HG03520 (cell line): ENCODE measurements around the gene CCDC93.

Experiments
- ATAC-seq: cut with Tn5 transposase; IDR thresholded peaks from one replicate; pipeline ENCODE4 v1.9.1; 2021; ENCODE audit warnings: mild to moderate bottlenecking, moderate library complexity; ENCODE audit not compliant: unreplicated experiment

CCDC93 gene

GRCh38 chr2:117996525-117996924, 17.3 kb downstream of the CCDC93 start:
- ATAC-seq = no peak

GRCh38 chr2:117994729-117995128, 19.1 kb downstream of the CCDC93 start:
- ATAC-seq = no peak

- ATAC-seq = no peak
Observed at GRCh38 chr2:117989854-117990438, 23.9 kb downstream of the CCDC93 start.

- no peak for ATAC-seq
Observed at GRCh38 chr2:117987121-117987520, 26.7 kb downstream of the CCDC93 start.

- ATAC-seq = no peak
Observed at GRCh38 chr2:117985092-117985491, 28.8 kb downstream of the CCDC93 start.

- ATAC-seq = no peak
Observed at GRCh38 chr2:117984208-117984607, 29.7 kb downstream of the CCDC93 start.

GRCh38 chr2:117983040-117983439, 30.8 kb downstream of the CCDC93 start:
- ATAC-seq = no peak

DNA sequence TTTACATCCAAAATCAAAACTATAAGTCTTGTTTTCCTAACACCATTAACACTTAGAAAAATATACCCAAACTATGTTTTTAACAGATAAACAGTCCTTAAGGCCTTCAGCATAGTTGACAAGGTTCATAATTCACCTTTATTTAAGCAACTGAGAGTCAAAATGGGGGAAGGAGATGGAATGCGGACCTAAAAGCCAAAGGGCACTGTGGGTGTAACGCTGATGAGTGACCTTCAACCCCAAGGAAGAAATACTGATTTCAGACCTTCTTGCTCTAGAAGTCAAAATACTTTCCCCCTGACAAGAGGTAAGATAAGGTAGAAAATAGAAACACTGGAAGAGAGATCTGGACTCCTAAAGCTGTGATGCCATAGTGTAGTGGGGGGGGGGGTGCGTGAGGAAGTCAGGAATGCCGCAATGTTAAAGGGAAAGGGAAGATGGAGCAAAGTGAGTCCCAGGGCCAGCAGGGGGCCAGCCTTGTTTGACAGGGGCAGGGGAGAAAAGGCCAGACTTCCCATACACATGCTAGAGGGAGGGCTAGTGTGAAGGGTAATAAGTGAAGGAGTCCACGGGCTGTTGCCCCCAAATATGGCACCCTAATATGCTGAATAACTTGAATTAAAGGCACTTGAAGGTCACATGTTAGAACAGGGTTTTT, 31.4 kb downstream of the CCDC93 start:
- ATAC-seq = no peak

DNA sequence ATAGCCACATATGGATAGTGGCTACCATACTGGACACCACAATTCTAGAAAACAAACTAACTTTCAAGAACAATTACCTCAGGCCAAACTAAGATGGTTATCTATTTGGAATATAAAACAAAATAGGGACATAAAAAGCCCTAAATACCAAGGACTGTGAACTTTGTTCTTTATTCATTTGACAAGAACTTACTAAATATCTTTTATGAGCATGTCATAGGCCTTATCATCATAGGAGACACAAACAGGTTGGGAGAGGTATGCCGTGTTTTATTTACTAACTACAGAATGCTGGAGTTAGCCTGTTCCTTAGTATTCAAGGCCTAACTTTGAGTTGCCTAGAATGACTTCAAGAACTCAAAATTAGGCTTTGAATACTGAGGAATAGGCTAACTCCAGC, 32.1 kb downstream of the CCDC93 start:
- ATAC-seq = no peak

DNA sequence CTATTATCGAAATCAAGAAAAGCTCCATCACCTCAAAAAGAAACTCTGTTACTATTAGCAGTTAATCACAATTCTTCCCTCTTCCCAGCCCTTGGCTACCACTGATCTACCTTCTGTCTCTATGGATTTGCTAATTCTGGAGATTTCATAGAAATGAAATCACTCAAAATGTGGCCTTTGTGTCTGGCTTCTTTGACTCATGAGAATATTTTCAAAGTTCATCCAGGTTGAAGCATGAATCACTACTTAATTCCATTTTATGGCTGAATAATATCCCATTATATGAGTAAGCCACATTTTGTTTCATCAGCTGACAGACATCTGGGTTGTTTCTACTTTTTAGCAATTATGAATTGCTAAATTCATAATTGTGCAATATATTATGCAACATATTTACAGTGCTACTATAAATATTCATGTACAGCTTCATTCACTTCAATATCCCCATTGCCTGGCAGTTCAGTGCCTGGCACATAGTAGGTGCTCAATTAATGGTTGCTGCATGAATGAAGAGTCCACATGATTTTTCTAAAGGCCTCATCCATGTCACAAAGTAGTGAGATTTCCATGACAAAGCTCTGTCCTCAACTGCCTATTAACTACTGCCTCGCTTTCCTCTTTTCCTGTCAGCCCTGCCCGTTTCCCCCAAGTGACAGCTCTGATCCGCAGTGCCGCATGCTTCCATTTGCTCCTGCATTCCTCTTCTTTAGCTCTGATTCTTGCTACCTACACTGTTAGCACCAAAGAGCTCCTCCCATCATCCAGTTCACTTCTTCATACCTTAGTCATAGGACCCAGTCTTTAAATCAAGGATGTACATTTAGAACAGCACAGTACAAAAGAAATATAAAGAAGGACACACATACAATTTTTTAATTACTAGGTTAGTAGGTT, 32.8 kb downstream of the CCDC93 start:
- no peak for ATAC-seq

DNA sequence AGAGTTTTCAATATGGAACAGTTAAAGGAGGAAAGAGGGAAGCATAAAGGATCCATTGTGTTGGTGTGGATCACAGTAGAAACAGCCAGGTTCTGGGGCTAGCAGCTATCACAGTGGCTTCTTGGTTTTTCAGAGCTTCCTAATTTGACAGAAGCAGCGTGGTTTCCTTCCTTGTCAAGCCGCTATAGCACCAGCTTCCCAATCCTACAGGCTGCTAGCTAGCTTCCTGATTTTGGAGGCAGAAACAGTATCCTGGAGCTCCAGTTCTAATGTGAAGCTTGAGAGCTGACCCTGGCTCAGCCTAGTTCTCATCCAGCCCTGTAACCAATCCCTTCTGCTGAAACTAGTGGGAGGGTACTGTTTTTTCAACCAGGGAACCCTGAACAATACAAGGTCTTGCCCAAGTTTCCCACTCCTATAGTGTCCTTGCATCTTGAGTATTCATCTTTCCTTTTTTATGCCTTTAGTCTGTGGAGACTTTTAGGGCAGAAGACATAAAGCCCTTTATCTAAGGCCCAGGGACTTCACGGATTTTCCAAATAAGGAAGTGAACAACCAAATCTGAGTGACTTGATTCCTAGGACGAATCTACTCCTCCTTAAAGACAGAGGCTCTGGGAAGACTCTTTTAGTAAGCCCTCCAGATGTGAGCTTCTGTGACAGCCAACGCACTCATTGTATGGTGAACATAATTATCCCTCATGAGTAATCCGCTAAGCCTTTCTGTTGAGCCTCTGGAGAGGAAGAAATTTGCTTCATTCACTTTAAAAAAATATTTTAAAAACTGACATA, 33.8 kb downstream of the CCDC93 start:
- ATAC-seq = no peak

GRCh38 chr2:117977696-117978095, 36.2 kb downstream of the CCDC93 start:
- ATAC-seq = no peak

- no peak for ATAC-seq
Observed at GRCh38 chr2:117976581-117976980, 37.3 kb downstream of the CCDC93 start.

DNA sequence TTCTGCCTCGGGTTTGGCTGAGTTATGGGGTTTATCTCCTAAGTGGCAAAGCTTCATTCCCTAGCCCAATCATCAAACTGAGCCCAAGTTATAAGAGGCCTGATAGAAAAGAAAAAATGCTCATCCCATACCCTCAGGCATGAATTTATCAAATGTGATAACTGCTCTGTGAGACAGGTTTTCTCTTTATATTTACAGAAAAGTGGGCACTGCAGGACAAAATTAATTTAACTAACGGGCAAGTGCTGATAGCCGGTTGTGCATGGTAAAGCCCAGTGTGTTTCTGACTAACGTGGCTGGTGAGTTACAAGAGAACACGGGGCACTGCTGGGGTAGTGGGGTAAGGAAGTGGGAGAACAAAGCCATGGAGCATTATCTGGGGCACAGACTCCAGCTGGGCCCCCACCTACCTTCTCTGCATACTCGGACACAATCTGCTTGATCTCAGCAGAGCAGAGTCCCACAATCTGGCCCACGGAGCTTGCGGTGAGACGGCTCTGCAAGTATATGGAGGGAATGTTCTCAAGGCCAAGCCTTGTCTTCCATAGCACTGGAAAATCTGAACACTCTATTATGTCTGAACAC, 40.3 kb downstream of the CCDC93 start:
- no peak for ATAC-seq

DNA sequence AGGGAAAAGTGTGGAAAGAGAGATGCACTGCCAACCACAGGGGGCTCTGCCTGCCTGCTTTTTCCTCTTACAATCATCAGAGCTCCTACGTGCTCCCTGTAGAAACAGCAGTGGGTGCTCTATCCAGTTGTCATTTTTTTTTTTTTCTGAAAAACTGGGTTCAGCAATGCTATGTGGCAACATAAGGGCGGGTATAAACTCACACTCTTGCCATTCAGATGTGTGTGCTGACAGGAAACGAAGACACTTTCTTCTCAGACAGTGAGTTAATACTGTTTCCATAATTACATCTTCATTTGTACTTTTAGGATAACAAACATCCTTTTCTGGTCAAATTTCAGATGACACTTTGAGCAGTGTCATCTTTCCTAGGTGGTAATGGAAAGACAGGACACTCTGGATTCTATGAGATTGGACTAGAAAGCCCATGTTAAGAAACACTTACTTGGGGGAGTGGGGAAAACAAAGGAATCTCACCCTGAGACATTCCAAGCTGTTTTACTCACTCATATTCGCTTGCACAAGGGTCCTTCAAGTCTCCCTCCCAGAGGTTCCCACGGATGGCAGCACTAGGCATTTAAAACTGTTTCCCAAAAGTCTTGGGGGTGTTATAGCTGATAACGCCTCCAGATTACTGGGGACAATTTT, 41.3 kb downstream of the CCDC93 start:
- no peak for ATAC-seq

DNA sequence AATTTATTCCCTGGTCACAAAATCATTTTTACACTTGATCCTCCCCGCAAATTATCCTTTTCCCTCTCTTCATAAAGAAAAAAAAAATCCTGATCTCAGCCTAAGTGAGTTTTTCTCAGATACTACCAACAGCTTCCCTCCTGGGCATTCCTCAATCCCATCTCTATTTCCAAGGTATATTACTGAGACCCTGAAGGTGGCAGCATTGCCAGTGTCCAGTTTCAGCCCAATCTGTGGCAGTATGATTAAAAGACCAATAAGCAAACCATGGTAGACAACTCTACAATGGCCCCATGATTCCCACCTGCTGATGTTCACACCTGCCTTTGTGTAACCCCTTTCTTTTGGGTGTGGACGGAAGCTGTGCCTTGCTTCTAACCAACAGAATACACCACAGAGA, 45.1 kb downstream of the CCDC93 start:
- ATAC-seq = no peak

DNA sequence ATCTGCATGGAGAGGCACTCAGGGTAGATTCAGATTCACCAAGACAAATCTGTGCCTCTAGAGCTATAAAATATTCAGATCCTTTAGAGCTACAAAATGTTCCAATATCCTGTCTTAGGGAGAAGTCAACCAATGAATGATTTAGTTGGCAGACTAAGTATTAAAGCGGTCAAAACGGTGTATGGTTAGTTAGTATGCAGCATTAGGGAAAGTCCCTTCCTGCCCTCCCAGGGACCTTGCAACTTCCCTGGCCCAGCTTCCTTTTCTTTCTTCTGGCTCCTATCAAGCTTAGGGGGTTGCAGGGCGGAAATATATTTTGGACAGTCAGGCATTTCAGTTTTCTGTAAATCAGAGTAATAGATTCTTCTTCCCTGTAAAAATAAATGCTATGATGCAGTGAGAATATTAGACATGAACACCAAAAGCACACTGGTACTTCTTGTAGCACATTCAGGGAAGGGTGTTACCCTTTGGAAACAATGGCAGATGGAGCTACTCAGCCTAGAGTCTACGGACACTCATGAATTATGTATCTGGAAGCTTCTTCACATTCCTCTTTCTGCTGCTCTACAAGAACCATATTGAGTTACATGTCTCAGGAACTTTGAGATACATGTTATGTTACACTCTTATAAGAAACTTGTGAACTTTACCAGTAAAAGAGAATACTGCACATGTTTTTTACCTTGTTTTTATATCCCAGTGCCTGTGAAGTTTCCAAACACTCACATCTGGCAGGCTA, 45.7 kb downstream of the CCDC93 start:
- no peak for ATAC-seq

DNA sequence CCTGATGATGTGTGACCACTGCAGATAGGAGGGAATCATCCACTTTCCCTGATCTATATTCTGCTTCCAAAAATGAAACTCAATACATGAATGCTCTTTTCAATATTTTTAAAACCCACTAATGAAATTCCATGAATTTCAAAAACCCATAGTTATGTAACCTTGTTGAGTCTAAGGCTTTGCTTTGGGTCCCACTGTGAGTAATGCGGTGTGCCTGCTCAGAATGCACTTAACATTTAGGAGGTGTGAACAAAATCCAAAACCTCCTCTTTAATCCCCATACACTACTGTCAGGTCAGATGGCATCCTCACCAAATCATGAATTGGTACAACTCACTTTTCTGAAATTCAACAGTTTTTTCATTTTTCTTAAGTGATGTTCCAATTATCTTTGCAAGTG, 50.4 kb downstream of the CCDC93 start:
- ATAC-seq = no peak

DNA sequence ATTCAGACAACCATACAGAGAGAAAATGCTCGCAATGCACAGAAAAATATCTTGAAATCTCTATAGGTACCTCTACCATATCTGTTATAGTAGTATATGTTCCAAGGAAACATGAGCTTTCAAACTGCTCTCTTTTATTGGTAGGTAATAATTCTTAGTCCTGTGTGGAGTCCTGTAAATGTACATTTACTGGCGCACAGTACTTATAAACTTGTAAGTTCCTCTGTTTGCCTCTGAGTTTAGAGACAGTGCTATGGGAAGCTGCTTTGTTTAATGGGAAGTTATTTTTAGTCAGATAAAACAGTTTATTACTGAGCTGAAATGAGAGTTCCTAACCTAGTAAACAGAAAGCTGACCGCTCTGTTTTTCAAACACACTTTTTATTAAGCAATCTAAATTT, 52.7 kb downstream of the CCDC93 start:
- ATAC-seq = no peak

DNA sequence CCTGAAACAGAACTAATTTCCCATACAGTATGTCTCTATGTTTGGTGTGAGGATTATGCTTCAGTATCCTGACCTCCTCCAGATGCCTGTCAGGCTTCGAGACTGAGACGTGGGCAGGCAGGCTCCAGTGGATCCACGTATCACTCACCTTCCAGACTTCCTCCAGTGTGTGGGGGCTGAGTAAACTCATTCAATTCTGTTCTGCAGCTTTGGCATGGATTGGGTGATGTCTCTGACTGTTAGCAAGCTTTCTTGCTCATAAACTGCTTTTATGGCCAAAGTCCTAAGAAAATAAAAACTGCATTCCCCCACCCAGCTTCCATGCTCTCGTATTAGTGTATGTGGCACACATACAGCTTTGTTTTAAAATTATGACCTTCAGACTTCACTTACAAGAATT, 53.6 kb downstream of the CCDC93 start:
- ATAC-seq = no peak
